ENCODE results near the gene NYAP1.
"Not testable (repeated sequence)": the region's sequence is repeated elsewhere in the genome, so short reads cannot be mapped to it uniquely, and the experiment has no call there.

The NYAP1 gene

GRCh38 chr7:100528108-100528866 is 44.6 kb downstream of the NYAP1 start:
- Mint-ChIP-seq H3K4me3 (peak overlapping the region; percentile 0), H3K4me1 (peaks cover 15% of the 10 kb centered on the region)
- not testable (repeated sequence) for H3K9me3 Mint-ChIP-seq; H3K36me3 Mint-ChIP-seq (ENCODE audit: low read depth); ATAC-seq; H3K27ac Mint-ChIP-seq; DNase-seq; H3K27me3 Mint-ChIP-seq

GRCh38 chr7:100532165-100533022 is 48.7 kb downstream of the NYAP1 start:
- H3K27ac Mint-ChIP-seq = no peak overlapping the region
- H3K4me1 Mint-ChIP-seq = peaks cover 8% of the 10 kb centered on the region
- DNase-seq (no peak), ATAC-seq (no peak)
- no peak overlapping the region for H3K4me3 Mint-ChIP-seq
- H3K27me3 Mint-ChIP-seq = no peaks in the 10 kb centered on the region
- no peaks in the 10 kb centered on the region for H3K36me3 Mint-ChIP-seq (ENCODE audit: low read depth)
- no peaks in the 10 kb centered on the region for H3K9me3 Mint-ChIP-seq

GRCh38 chr7:100535982-100536381 is 52.3 kb downstream of the NYAP1 start:
- H3K4me3 Mint-ChIP-seq, H3K27ac Mint-ChIP-seq, ATAC-seq, DNase-seq, H3K27me3 Mint-ChIP-seq, H3K9me3 Mint-ChIP-seq: not testable (repeated sequence)
- Mint-ChIP-seq H3K36me3 (ENCODE audit: low read depth) (peaks cover 10% of the 10 kb centered on the region), H3K4me1 (peaks cover 21% of the 10 kb centered on the region)

- H3K4me1 Mint-ChIP-seq = peaks cover 28% of the 10 kb centered on the region
Measured at GRCh38 chr7:100536695-100537094, 53.0 kb downstream of the NYAP1 start.

GRCh38 chr7:100538348-100538653 is 54.6 kb downstream of the NYAP1 start:
- ATAC-seq = no peak
- Mint-ChIP-seq H3K4me3 (peak overlapping the region; percentile 95), H3K9me3 (no peaks in the 10 kb centered on the region), H3K4me1 (peaks cover 43% of the 10 kb centered on the region), H3K27me3 (peaks cover 3% of the 10 kb centered on the region), H3K36me3 (ENCODE audit: low read depth) (peaks cover 20% of the 10 kb centered on the region), H3K27ac (peak overlapping the region; percentile 92)
- no peak for DNase-seq

More at GRCh38 chr7:100536695-100537094, 53.0 kb downstream of the NYAP1 start:
- H3K27me3 Mint-ChIP-seq, H3K9me3 Mint-ChIP-seq, H3K4me3 Mint-ChIP-seq, H3K27ac Mint-ChIP-seq, DNase-seq, ATAC-seq: not testable (repeated sequence)
- peaks cover 14% of the 10 kb centered on the region for H3K36me3 Mint-ChIP-seq (ENCODE audit: low read depth)

- peak; percentile 96 for ATAC-seq
- peaks cover 20% of the 10 kb centered on the region for H3K36me3 Mint-ChIP-seq (ENCODE audit: low read depth)
- peak within 1 kb of the TSS; percentile 95 for H3K4me3 Mint-ChIP-seq
- H3K27me3 Mint-ChIP-seq = peaks cover 3% of the 10 kb centered on the region
- H3K4me1 Mint-ChIP-seq = peaks cover 48% of the 10 kb centered on the region
- DNase-seq = peak; percentile 100
- H3K27ac Mint-ChIP-seq = peak within 1 kb of the TSS; percentile 92
- H3K9me3 Mint-ChIP-seq = no peaks in the 10 kb centered on the region
Measured at GRCh38 chr7:100538654-100539435, 55.1 kb downstream of the NYAP1 start, which contains the start of gene AGFG2. Gene AGFG2 (plus strand): TSS chr7:100539203. CDS start chr7:100539347, 144 bp downstream.

GRCh38 chr7:100539436-100540006 is 55.8 kb downstream of the NYAP1 start:
- peaks cover 3% of the 10 kb centered on the region for H3K27me3 Mint-ChIP-seq
- peaks cover 23% of the 10 kb centered on the region for H3K36me3 Mint-ChIP-seq (ENCODE audit: low read depth)
- H3K4me3 Mint-ChIP-seq = peak overlapping the region; percentile 95
- peaks cover 55% of the 10 kb centered on the region for H3K4me1 Mint-ChIP-seq
- H3K27ac Mint-ChIP-seq = peak overlapping the region; percentile 92
- no peaks in the 10 kb centered on the region for H3K9me3 Mint-ChIP-seq
- no peak for DNase-seq
- ATAC-seq = no peak

GRCh38 chr7:100540073-100540723 is 56.5 kb downstream of the NYAP1 start:
- ATAC-seq (no peak), DNase-seq (no peak)
- H3K27me3 Mint-ChIP-seq = peaks cover 3% of the 10 kb centered on the region
- H3K4me3 Mint-ChIP-seq = peak overlapping the region; percentile 95
- H3K9me3 Mint-ChIP-seq = no peaks in the 10 kb centered on the region
- H3K27ac Mint-ChIP-seq = peak overlapping the region; percentile 75
- peaks cover 24% of the 10 kb centered on the region for H3K36me3 Mint-ChIP-seq (ENCODE audit: low read depth)
- H3K4me1 Mint-ChIP-seq = peaks cover 62% of the 10 kb centered on the region

- not testable (repeated sequence) for DNase-seq, H3K9me3 Mint-ChIP-seq, ATAC-seq, H3K27me3 Mint-ChIP-seq
- peak overlapping the region; percentile 74 for H3K27ac Mint-ChIP-seq
- H3K4me3 Mint-ChIP-seq = peak overlapping the region; percentile 95
- peaks cover 26% of the 10 kb centered on the region for H3K36me3 Mint-ChIP-seq (ENCODE audit: low read depth)
- peaks cover 72% of the 10 kb centered on the region for H3K4me1 Mint-ChIP-seq
Measured at GRCh38 chr7:100541309-100541708, 57.6 kb downstream of the NYAP1 start.

GRCh38 chr7:100543586-100543985 is 59.9 kb downstream of the NYAP1 start:
- ATAC-seq = no peak
- H3K27ac Mint-ChIP-seq = peak overlapping the region; percentile 99
- peaks cover 32% of the 10 kb centered on the region for H3K36me3 Mint-ChIP-seq (ENCODE audit: low read depth)
- H3K9me3 Mint-ChIP-seq = no peaks in the 10 kb centered on the region
- H3K4me3 Mint-ChIP-seq = peak overlapping the region; percentile 95
- no peak for DNase-seq
- H3K4me1 Mint-ChIP-seq = peaks cover 90% of the 10 kb centered on the region
- peaks cover 3% of the 10 kb centered on the region for H3K27me3 Mint-ChIP-seq

GRCh38 chr7:100544386-100544785 is 60.7 kb downstream of the NYAP1 start:
- no peaks in the 10 kb centered on the region for H3K9me3 Mint-ChIP-seq
- peaks cover 92% of the 10 kb centered on the region for H3K4me1 Mint-ChIP-seq
- peak overlapping the region; percentile 95 for H3K4me3 Mint-ChIP-seq
- peaks cover 32% of the 10 kb centered on the region for H3K36me3 Mint-ChIP-seq (ENCODE audit: low read depth)
- peak overlapping the region; percentile 99 for H3K27ac Mint-ChIP-seq
- H3K27me3 Mint-ChIP-seq = no peaks in the 10 kb centered on the region
- ATAC-seq = no peak
- DNase-seq = no peak

Data from activated naive CD8-positive, alpha-beta T cell treated with anti-CD3 and anti-CD28 coated beads, Interleukin-2, amount 50 U/mL, for 24 hours (primary cell).